ENCODE measurements around the gene CUTC.
"Not testable (repeated sequence)": the region's sequence is repeated elsewhere in the genome, so short reads cannot be mapped to it uniquely, and the experiment has no call there.

CUTC gene

GRCh38 chr10:99732033-99732842, at the start of gene CUTC, which contains the start of gene COX15:
CUTC (plus strand) TSS chr10:99732234; CDS start chr10:99732349, 115 bp downstream.
COX15 (minus strand) TSS chr10:99732127; CDS start chr10:99732049, 78 bp downstream.
- peak; percentile 93 for DNase-seq (ENCODE audit: low read depth)

GRCh38 chr10:99682752-99683151, 49.3 kb upstream of the CUTC start:
- DNase-seq (ENCODE audit: low read depth): no peak

- no peak for DNase-seq (ENCODE audit: low read depth)
Observed at GRCh38 chr10:99685597-99685967, 46.5 kb upstream of the CUTC start.

GRCh38 chr10:99689461-99689860, 42.6 kb upstream of the CUTC start:
- no peak for DNase-seq (ENCODE audit: low read depth)

- peak; percentile 13 for DNase-seq (ENCODE audit: low read depth)
Observed at GRCh38 chr10:99693933-99694583, 38.0 kb upstream of the CUTC start.

GRCh38 chr10:99695761-99696160, 36.3 kb upstream of the CUTC start:
- no peak for DNase-seq (ENCODE audit: low read depth)

GRCh38 chr10:99698504-99699080, 33.4 kb upstream of the CUTC start:
- no peak for DNase-seq (ENCODE audit: low read depth)

- DNase-seq (ENCODE audit: low read depth): no peak
Observed at GRCh38 chr10:99700649-99701048, 31.4 kb upstream of the CUTC start.

- DNase-seq (ENCODE audit: low read depth): no peak
Observed at GRCh38 chr10:99708428-99709012, 23.5 kb upstream of the CUTC start.

- no peak for DNase-seq (ENCODE audit: low read depth)
Observed at GRCh38 chr10:99709480-99710229, 22.4 kb upstream of the CUTC start.

- peak; percentile 46 for DNase-seq (ENCODE audit: low read depth)
Observed at GRCh38 chr10:99711129-99711719, 20.8 kb upstream of the CUTC start.

- DNase-seq (ENCODE audit: low read depth): no peak
Observed at GRCh38 chr10:99714446-99714845, 17.6 kb upstream of the CUTC start.

GRCh38 chr10:99720387-99720786, 11.6 kb upstream of the CUTC start:
- DNase-seq (ENCODE audit: low read depth): no peak

GRCh38 chr10:99730026-99730425, 2.0 kb upstream of the CUTC start:
- no peak for DNase-seq (ENCODE audit: low read depth)

GRCh38 chr10:99731306-99732032, 565 bp upstream of the CUTC start:
- DNase-seq (ENCODE audit: low read depth): no peak

GRCh38 chr10:99733366-99733765, 1.3 kb downstream of the CUTC start:
- DNase-seq (ENCODE audit: low read depth): no peak

- DNase-seq (ENCODE audit: low read depth): not testable (repeated sequence)
Observed at GRCh38 chr10:99734111-99734510, 2.1 kb downstream of the CUTC start.

- no peak for DNase-seq (ENCODE audit: low read depth)
Observed at GRCh38 chr10:99740260-99740659, 8.2 kb downstream of the CUTC start.

GRCh38 chr10:99740933-99741559, 9.0 kb downstream of the CUTC start:
- DNase-seq (ENCODE audit: low read depth): no peak

GRCh38 chr10:99742254-99742653, 10.2 kb downstream of the CUTC start:
- DNase-seq (ENCODE audit: low read depth): no peak
